Measurements from ENCODE around the gene VPS18. TPM values are rescaled to one million over a fixed set of nuclear protein-coding genes. Genes with fewer than 3 reads are reported as not detected.

The VPS18 gene
- total RNA-seq, 1 experiment from 2014 or later: 17.3 TPM

DNA sequence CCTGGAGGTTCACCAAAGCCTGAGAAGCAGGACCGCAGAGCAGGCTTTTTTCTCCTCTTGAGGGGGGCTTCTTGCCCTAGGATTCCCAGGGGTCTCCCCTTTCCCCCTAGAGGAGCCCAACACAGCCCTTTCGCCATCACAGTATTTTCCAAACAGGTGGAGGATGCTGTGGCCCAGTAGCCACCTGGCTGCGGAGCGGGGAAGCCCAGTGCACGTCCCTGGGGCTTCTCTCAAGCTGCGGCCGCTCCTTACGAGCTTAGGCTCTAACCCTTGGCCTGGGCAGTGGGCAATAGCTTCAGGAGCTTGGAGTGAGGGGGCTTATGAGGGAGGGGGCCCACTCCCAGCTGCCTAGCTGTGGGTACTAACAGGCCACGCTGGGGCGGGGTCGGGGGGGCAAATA is 23.3 kb downstream of the VPS18 start:
- Histone ChIP-seq H3K4me3 (peak overlapping the region; percentile 50), H3K9me3 (replicated peaks) (no peaks in the 10 kb centered on the region), H3K27ac (no peak overlapping the region), H3K4me1 (no peaks in the 10 kb centered on the region), H3K36me3 (no peaks in the 10 kb centered on the region), H3K27me3 (no peaks in the 10 kb centered on the region)
- no peak for DNase-seq

DNA sequence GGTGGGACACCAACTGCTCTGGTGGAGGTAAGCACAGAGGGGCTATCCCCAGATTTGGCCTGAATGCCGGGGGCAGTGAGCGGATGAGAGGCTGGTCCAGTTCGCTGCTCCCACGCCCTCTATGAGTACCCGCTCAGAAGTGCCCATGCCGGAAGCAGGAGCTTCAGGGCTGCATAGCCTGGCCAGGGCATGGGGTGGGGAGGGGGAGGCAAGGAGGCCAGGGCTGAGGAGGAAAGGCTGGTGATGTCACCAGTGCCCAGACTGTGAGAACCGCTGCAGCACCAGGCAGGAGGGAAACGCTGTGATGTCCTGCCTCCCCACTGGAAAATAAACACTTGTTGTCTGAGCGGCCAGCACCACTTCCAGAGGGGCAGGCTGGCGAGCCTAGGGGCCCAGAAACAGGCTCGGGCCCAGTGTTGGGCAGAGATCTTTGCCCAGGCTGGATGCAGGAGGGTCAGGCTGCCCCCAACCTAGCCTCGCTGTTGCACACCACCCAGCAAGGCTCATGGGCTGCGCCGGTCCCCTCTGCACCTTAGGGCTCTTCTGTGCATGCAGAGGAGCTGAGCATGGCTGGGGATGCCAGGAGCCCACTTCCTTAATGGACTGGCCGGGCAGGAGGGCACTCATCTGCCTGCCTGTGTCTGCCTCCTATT is 24.0 kb downstream of the VPS18 start:
- H3K27ac ChIP-seq: peak overlapping the region; percentile 25; the same call in 1 of the 2 replicates
- no peaks in the 10 kb centered on the region for H3K9me3 ChIP-seq (replicated peaks)
- H3K36me3 ChIP-seq: no peaks in the 10 kb centered on the region
- no peaks in the 10 kb centered on the region for H3K27me3 ChIP-seq
- H3K4me1 ChIP-seq: no peaks in the 10 kb centered on the region
- H3K4me3 ChIP-seq: peak overlapping the region; percentile 50
- DNase-seq: peak; percentile 42 to 50

DNA sequence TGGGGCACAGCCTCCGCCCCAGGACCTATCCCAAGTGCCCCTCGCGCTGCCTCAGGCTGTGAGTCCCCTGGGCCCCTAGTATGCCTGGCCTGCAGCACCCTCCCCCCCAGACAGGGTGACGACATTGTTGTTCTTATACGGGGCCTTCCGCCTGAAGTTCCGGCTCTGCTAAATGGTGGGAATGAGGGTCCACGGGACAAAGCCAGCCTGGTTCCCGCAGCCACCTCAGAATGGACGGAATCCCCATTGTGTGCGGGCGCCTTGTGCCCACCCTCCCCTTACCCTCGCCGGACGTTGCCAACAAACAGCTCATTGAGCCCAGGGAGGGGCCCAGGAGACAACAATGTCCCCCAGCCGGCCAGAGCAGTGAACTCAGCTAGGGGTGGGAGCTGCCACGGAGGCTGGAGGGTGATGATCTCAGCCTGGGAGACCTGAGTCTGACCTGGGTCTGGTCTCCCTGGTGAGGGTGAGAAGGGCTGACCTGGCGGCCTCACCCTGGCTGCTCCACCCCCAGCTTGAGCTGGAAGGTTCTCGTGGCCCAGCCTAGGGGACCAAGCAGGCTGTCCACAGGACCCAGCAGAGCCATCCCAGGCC is 24.6 kb downstream of the VPS18 start:
- DNase-seq: peak; percentile 59 to 63
- no peaks in the 10 kb centered on the region for H3K9me3 ChIP-seq (replicated peaks)
- H3K4me3 ChIP-seq: peak overlapping the region; percentile 50
- no peaks in the 10 kb centered on the region for H3K4me1 ChIP-seq
- H3K27me3 ChIP-seq: no peaks in the 10 kb centered on the region
- H3K36me3 ChIP-seq: no peaks in the 10 kb centered on the region
- H3K27ac ChIP-seq: peak overlapping the region; percentile 25

DNA sequence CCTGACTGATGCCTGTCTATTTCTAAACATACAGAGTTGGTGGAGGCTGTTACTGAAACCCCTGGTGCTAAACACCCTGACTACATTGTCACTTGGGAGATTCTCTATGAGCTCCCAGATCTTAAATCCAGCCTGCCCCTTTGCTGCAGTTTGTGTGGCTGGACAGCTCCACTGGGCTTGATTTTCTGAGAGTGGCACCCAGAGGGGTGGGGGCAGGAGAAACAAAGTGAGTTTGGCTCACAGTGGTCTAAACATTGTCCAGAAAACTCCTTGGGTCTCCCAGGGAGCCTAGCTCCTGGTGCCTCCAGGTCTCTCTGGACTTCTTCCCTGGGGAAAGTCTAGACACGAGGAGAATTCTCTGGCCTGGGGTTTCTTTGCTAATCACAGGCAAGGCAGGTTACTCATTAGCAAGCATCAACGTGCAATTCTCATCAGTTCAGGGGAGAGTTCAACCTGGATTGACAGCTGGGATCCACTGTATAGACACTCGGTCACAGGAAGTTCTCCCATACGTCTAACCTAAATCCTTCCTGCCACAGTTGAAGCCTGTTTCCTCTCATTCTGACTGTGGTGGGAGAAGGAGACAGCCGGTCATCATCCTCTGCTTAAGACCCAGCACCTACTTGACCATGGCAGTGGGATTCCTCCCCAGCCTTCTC is 27.8 kb downstream of the VPS18 start:
- no peak overlapping the region for H3K4me3 ChIP-seq
- peaks cover 15% of the 10 kb centered on the region; the same call in 1 of the 2 replicates for H3K27me3 ChIP-seq
- no peaks in the 10 kb centered on the region for H3K36me3 ChIP-seq
- H3K27ac ChIP-seq: no peak overlapping the region
- no peaks in the 10 kb centered on the region for H3K9me3 ChIP-seq (replicated peaks)
- no peak for DNase-seq
- H3K4me1 ChIP-seq: peaks cover 10% of the 10 kb centered on the region; the same call in 1 of the 2 replicates

DNA sequence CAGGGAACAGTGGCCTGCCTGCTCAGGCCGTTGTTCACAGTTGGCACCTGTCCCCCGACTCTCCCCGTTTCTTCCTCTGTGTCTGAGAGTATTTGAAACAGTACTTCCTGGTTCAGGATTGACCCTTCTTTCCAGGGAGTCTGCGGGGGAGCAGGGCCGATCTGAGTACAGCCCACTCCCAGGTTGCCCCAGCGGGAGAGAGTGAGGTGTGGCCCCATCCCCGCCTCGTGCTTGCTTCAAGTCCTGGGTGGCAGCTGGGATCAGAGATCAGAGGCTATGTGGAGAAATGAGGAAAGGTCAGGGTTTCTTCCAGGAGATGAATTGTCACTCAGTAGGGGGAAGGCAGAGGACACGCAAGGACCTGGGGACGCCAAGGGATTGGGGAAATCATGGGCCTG is 28.4 kb downstream of the VPS18 start:
- Histone ChIP-seq H3K36me3 (no peaks in the 10 kb centered on the region), H3K27ac (no peak overlapping the region), H3K27me3 (peaks cover 17% of the 10 kb centered on the region; the same call in 1 of the 2 replicates), H3K4me1 (peaks cover 13% of the 10 kb centered on the region; the same call in 1 of the 2 replicates), H3K9me3 (replicated peaks) (no peaks in the 10 kb centered on the region), H3K4me3 (no peak overlapping the region)
- DNase-seq: no peak

DNA sequence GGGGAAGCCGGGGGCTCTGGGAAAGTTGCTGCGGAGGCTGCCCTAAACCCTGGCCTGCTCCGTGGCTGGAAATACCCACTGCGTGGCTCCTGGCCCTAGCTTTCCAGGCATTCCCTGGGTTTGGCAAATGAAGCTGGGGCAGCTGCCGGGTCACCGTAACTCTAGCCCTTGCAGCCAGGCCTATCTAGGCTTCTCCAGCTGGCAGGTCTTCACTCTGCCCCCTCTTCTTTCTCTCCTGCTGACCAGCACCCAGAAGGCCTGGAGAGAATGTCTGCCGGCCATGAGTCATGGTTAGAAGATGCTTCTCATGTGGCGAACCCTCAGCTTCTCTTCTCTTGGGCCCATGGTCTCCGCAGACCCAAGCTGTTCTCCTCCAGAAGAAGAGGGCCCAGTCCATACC is 29.3 kb downstream of the VPS18 start:
- DNase-seq: peak in 1 of 2 experiments; percentile 19
- Histone ChIP-seq H3K27ac (no peak overlapping the region), H3K36me3 (no peaks in the 10 kb centered on the region), H3K27me3 (peaks cover 17% of the 10 kb centered on the region; the same call in 1 of the 2 replicates), H3K4me1 (peaks cover 13% of the 10 kb centered on the region; the same call in 1 of the 2 replicates), H3K4me3 (no peak overlapping the region), H3K9me3 (replicated peaks) (no peaks in the 10 kb centered on the region)

DNA sequence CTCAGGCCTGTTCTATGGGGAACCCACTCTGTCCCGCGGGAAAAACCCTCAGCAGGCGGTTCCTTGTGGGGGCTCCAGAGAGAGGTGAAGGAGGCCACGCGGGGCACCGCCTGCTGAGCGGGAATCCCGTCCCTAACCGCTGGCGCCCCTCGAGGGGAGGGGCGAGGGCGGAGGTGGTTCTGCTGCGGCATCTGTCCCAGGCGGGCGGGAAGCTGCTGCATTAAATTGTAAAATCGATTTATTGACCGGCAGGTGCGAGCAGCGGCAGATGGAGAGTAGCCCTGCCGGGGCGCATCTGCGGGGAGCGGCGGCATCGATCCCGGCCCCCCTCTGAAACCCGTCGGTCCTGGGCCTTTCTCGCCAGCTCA is 31.2 kb downstream of the VPS18 start:
- H3K27me3 ChIP-seq: peaks cover 18% of the 10 kb centered on the region
- H3K4me1 ChIP-seq: peaks cover 16% of the 10 kb centered on the region; the same call in 1 of the 2 replicates
- no peaks in the 10 kb centered on the region for H3K9me3 ChIP-seq (replicated peaks)

DNA sequence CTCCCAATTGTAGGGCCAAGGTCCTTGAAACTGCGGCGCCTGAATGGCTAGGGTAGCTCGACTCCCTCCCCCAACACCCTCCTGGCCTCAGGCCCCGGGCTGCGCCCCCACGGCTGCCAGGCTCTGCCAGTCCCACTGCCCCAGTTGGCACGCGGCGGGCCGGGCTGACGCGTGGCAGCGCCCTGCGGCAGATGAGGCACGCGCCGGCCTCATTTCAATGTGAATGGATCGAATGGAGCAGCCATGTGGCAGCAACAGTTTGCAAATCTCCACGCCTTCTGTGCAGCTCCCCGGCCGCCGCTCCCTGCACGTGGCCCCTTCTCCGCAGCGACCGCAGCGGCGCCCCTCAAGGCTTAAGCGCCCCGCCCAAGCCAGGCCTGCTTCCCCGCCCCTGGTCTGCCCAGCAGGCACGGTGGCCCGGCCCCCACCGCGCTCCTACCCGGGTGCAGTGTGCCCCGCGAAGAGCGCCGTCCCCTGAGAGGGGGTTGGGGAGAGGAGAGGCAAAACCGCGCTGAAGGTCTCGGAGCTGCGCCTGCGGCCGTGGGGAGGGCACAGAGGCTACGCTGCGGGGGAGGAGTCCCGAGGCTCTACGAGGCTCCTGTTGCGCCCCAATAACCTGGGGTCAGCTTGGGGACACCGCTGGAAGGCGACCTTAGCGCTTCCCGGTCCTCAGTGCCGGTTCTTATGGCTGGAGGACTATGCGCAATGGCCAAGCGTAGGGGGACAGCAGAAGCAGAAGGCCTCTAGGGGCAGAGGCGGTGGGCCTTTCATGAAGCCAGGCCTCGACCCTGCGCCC is 31.8 kb downstream of the VPS18 start:
- Histone ChIP-seq H3K9me3 (replicated peaks) (no peaks in the 10 kb centered on the region), H3K36me3 (no peaks in the 10 kb centered on the region), H3K4me1 (peaks cover 17% of the 10 kb centered on the region; the same call in 1 of the 2 replicates), H3K27me3 (peaks cover 22% of the 10 kb centered on the region), H3K27ac (no peak overlapping the region), H3K4me3 (peak overlapping the region; percentile 27)
- peak; percentile 35 to 45 for DNase-seq

More for the DNA sequence above, 31.2 kb downstream of the VPS18 start:
- Histone ChIP-seq H3K4me3 (peak overlapping the region; percentile 27), H3K27ac (no peak overlapping the region), H3K36me3 (no peaks in the 10 kb centered on the region)
- DNase-seq: no peak

DNA sequence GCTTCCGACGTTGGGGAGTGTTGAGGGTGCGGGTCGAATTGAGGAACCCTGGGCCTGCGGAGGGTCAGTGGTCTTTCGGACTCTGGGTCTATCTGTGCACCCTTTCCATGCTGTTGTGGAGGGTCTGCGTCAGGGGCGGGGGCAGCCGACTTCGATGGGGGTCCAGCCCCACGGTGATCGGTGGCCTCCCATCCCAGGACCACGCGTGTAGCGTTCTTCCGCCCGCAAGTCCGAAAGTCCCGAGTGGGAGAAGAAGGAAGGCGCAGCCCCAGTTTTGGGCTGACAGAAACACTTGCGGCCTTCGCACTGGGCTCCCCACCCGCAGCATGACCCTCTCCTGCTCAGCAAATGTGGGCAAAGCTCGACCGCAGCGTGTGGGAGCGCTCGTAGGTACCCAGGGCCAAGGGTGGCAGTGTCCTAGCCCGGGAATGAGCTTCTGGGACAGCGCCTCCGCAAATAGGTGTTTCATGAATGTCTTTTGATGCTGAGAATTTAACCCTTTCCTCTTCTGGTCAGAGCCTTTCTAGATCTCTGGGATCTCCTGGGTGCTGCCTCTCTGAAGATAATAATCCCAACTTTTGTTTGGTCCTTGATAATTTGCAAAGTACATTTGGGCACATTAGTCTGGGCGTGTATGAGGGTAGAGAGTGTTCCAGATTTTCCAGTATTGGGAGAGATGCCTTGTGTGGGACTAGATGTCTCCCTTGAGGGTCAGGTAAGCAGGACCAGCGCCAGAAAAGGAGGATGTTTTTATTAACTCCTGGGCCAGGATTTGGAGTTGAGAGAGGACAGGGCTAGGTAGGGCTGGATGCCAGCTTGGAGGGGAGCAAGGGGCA is 32.6 kb downstream of the VPS18 start:
- H3K4me3 ChIP-seq: peak overlapping the region; percentile 56
- H3K27ac ChIP-seq: no peak overlapping the region
- no peaks in the 10 kb centered on the region for H3K36me3 ChIP-seq
- H3K27me3 ChIP-seq: peaks cover 27% of the 10 kb centered on the region
- H3K9me3 ChIP-seq (replicated peaks): no peaks in the 10 kb centered on the region
- peaks cover 17% of the 10 kb centered on the region; the same call in 1 of the 2 replicates for H3K4me1 ChIP-seq
- DNase-seq: no peak

DNA sequence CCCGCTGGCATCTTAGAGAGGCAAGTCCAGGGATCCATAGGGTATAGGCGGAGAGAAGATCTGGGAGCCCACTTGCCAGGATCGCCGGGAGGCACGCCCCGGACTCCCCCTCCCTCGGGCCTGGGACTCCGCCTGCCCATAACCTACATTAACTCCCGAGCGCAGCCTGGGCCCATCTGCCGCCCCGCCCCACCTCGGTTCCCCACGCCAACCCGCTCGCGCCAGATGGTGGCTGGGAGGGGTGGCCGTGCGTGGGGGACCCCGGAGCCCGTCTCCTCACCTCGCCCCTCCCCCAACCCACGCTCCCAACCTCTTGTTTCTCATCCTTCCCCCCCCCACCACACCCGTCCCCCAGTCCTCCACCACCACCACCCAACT is 33.2 kb downstream of the VPS18 start:
- H3K9me3 ChIP-seq (replicated peaks): no peaks in the 10 kb centered on the region
- peaks cover 27% of the 10 kb centered on the region for H3K27me3 ChIP-seq
- H3K27ac ChIP-seq: no peak overlapping the region
- DNase-seq: peak; percentile 47 to 56
- peak overlapping the region; percentile 56 for H3K4me3 ChIP-seq
- H3K36me3 ChIP-seq: no peaks in the 10 kb centered on the region
- peaks cover 17% of the 10 kb centered on the region; the same call in 1 of the 2 replicates for H3K4me1 ChIP-seq

DNA sequence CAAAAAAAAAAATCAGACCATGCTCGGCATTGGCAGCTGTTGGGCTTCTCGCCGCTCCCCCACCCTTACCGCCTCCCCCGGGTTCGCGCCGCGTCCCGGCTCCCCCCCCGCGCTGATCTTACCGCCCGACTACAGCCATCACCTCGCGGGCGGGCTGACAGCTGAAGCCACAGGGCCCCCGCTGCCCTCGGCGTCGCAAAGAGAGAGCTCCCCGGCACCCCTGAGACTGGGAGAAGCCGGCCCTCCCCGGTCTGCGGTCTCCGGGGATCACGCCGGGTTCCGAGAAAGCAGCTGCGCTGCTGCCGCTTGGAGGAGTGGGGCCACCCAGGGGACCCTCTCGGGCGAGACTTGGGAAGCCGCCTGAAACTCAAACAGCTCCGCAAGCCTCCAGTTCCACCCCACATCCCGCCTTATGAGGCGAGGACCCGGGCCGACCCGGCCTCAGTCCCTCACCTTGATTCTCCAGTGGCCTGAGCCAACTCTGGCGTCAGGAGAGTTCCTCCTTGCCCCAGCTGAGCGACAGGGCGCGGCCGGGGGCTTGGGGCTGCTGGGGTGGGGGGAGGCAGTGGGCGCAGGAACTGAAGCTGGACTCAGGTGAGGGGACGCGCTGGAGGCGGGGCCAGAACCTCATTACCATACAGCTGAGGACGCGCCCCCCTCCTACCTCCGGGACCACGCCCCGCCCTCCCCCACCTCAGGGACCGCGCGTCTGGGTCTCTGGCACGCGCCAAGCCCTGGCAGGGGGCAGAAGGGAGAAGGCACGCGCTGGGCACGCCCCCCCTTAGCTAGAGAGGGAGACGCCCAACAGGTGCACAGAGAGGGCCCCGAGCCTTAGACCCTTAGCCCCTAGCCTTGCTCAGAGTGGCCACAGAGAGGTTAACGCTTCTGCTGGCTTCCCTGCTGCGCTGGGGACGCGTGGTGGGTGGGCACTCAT is 33.9 kb downstream of the VPS18 start:
- no peaks in the 10 kb centered on the region for H3K36me3 ChIP-seq
- H3K27ac ChIP-seq: peak overlapping the region; percentile 13; the same call in 1 of the 2 replicates
- peaks cover 17% of the 10 kb centered on the region; the same call in 1 of the 2 replicates for H3K4me1 ChIP-seq
- H3K4me3 ChIP-seq: peak overlapping the region; percentile 56
- DNase-seq: peak; percentile 73 to 74
- H3K9me3 ChIP-seq (replicated peaks): no peaks in the 10 kb centered on the region
- H3K27me3 ChIP-seq: peaks cover 27% of the 10 kb centered on the region

DNA sequence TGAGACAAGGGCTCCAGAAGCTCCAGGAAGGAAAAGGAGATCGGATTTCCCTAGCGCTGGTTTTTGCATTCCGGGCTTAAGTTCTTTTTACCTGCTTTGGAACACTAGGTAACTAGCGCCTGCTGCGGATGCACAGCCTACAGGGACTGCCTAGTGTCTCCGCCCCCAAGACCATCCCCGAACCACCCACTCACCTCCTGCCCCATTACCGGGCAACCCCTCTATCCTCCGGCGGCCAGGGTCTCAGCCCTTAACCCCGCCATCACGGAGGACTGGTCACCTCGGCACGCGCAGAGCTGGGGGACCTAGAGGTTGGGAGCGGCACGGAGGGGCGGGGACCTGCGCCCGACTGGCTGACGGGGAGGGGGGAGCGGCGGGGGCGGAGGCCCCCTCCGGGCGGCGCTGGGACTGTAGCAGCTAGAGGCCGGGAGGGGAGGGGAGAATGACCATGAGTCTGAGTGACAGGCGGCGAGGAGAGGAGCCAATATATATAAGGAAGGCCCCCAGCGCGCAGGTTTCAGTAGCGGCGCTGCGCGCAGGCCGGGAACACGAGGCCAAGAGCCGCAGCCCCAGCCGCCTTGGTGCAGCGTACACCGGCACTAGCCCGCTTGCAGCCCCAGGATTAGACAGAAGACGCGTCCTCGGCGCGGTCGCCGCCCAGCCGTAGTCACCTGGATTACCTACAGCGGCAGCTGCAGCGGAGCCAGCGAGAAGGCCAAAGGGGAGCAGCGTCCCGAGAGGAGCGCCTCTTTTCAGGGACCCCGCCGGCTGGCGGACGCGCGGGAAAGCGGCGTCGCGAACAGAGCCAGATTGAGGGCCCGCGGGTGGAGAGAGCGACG is 34.8 kb downstream of the VPS18 start, which contains the start of gene DLL4:
TSS of gene DLL4 (plus strand) at position 520 of the 839 bp plus-strand sequence. CDS start 329 bp downstream, outside the sequence.
- Histone ChIP-seq H3K36me3 (no peaks in the 10 kb centered on the region), H3K27me3 (peaks cover 27% of the 10 kb centered on the region), H3K9me3 (replicated peaks) (no peaks in the 10 kb centered on the region), H3K27ac (no peak within 1 kb of the TSS; the same call in 1 of the 2 replicates), H3K4me3 (peak within 1 kb of the TSS; percentile 56), H3K4me1 (peaks cover 17% of the 10 kb centered on the region; the same call in 1 of the 2 replicates)
- DNase-seq: peak; percentile 79 to 81
